ENCODE data around the gene LMO1.

- TF ChIP-seq POLR2A (IDR thresholded peaks at IDR 0.05), result no peak
- TF ChIP-seq, protein P1, sequence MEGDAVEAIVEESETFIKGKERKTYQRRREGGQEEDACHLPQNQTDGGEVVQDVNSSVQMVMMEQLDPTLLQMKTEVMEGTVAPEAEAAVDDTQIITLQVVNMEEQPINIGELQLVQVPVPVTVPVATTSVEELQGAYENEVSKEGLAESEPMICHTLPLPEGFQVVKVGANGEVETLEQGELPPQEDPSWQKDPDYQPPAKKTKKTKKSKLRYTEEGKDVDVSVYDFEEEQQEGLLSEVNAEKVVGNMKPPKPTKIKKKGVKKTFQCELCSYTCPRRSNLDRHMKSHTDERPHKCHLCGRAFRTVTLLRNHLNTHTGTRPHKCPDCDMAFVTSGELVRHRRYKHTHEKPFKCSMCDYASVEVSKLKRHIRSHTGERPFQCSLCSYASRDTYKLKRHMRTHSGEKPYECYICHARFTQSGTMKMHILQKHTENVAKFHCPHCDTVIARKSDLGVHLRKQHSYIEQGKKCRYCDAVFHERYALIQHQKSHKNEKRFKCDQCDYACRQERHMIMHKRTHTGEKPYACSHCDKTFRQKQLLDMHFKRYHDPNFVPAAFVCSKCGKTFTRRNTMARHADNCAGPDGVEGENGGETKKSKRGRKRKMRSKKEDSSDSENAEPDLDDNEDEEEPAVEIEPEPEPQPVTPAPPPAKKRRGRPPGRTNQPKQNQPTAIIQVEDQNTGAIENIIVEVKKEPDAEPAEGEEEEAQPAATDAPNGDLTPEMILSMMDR (IDR thresholded peaks at IDR 0.05), result no peak
Measured at GRCh38 chr11:8249482-8249881, 14.2 kb downstream of the LMO1 start.
